HepG2 (cell line): ENCODE data around the gene PNPLA2. TPM values are rescaled to one million over a fixed set of nuclear protein-coding genes. Genes with fewer than 3 reads are reported as not detected.

Experiments
- AKAP8 ChIP-seq: sonication (generic); formaldehyde crosslinking; IDR thresholded peaks from 2 replicates; pipeline ENCODE4 v1.5.1; 2020; ENCODE audit warnings: mild to moderate bottlenecking, missing genetic modification reagents
- CEBPG ChIP-seq: IDR thresholded peaks from 2 replicates; pipeline ENCODE4 v1.6.1; 2016
- FOXM1 ChIP-seq: sonication (generic); formaldehyde crosslinking; IDR thresholded peaks from 2 replicates; pipeline ENCODE4 v1.5.0; 2020; ENCODE audit warnings: missing genetic modification reagents
- FOXO1 ChIP-seq: sonication (generic); formaldehyde crosslinking; IDR thresholded peaks from 2 replicates; pipeline ENCODE4 v1.4.0; 2020; ENCODE audit warnings: missing genetic modification reagents
- HMGA1 ChIP-seq: sonication (generic); formaldehyde crosslinking; conservative IDR thresholded peaks from 2 replicates; pipeline ENCODE4 v1.4.0; 2020; ENCODE audit warnings: missing genetic modification reagents
- MTF2 ChIP-seq: sonication (generic); formaldehyde crosslinking; IDR thresholded peaks from 2 replicates; pipeline ENCODE4 v1.5.0; 2020; ENCODE audit warnings: missing genetic modification reagents, borderline replicate concordance
- PHB2 ChIP-seq: fragments of 450-650 bp; IDR thresholded peaks from 2 replicates; pipeline ENCODE4 v1.6.1; 2018; ENCODE audit not compliant: partially characterized antibody
- PHF5A ChIP-seq: IDR thresholded peaks from one replicate; pipeline ENCODE4 v1.6.1; 2018; ENCODE audit warnings: low read depth, missing genetic modification reagents; ENCODE audit not compliant: unreplicated experiment
- RBFOX2 ChIP-seq: fragments of 200-400 bp; formaldehyde crosslinking; IDR thresholded peaks from 2 replicates; pipeline ENCODE4 v1.6.1; 2017; ENCODE audit warnings: low read depth, mild to moderate bottlenecking, low read length
- SIX1 ChIP-seq: sonication (generic); formaldehyde crosslinking; IDR thresholded peaks from 2 replicates; pipeline ENCODE4 v1.4.0; 2020; ENCODE audit warnings: missing genetic modification reagents, borderline replicate concordance
- SMAD1 ChIP-seq: sonication (generic); formaldehyde crosslinking; IDR thresholded peaks from 2 replicates; pipeline ENCODE4 v1.4.0; 2020; ENCODE audit warnings: missing genetic modification reagents, low read depth, mild to moderate bottlenecking, borderline replicate concordance
- SP5 ChIP-seq: IDR thresholded peaks from 2 replicates; pipeline ENCODE4 v1.6.1; 2016; ENCODE audit warnings: low read depth, borderline replicate concordance
- SRF ChIP-seq: IDR thresholded peaks from 2 replicates; pipeline ENCODE4 v1.6.1; 2011; ENCODE audit warnings: mild to moderate bottlenecking, low read depth, low read length, moderate library complexity
- TAF15 ChIP-seq: fragments of 200-400 bp; formaldehyde crosslinking; IDR thresholded peaks from one replicate; pipeline ENCODE4 v1.6.1; 2018; ENCODE audit warnings: mild to moderate bottlenecking, low read depth, low read length; ENCODE audit not compliant: poor library complexity, severe bottlenecking
- ZBTB3 ChIP-seq: sonication (generic); formaldehyde crosslinking; IDR thresholded peaks from 2 replicates; pipeline ENCODE4 v1.4.0; 2020; ENCODE audit warnings: low read depth, mild to moderate bottlenecking, moderate library complexity, missing genetic modification reagents, borderline replicate concordance
- ZFP90 ChIP-seq: sonication (generic); formaldehyde crosslinking; IDR thresholded peaks from 2 replicates; pipeline ENCODE4 v1.8.0; 2022; ENCODE audit warnings: missing genetic modification reagents, mild to moderate bottlenecking, inconsistent platforms, borderline replicate concordance
- ZNF556 ChIP-seq: sonication (generic); formaldehyde crosslinking; IDR thresholded peaks from 2 replicates; pipeline ENCODE4 v1.4.0; 2020; ENCODE audit warnings: mild to moderate bottlenecking, missing genetic modification reagents, borderline replicate concordance
- ZNF674 ChIP-seq: sonication (generic); formaldehyde crosslinking; IDR thresholded peaks from 2 replicates; pipeline ENCODE4 v1.5.0; 2020; ENCODE audit warnings: low read depth, mild to moderate bottlenecking, missing genetic modification reagents
- ZNF703 ChIP-seq: sonication (generic); formaldehyde crosslinking; IDR thresholded peaks from 2 replicates; pipeline ENCODE4 v1.5.1; 2020; ENCODE audit warnings: missing genetic modification reagents, mild to moderate bottlenecking, moderate library complexity, borderline replicate concordance
- ZNF878 ChIP-seq: sonication (generic); formaldehyde crosslinking; IDR thresholded peaks from 2 replicates; pipeline ENCODE4 v1.8.1; 2023; ENCODE audit warnings: mild to moderate bottlenecking, missing genetic modification reagents, moderate library complexity
- ZNF891 ChIP-seq: sonication (generic); formaldehyde crosslinking; IDR thresholded peaks from 2 replicates; pipeline ENCODE4 v1.5.0; 2020; ENCODE audit warnings: mild to moderate bottlenecking, missing genetic modification reagents
- polyA plus RNA-seq, 8 experiments: library from polyadenylated mRNA; depleted of rRNA in 3 of 8; stranded (reverse) in 7 of 8; unstranded in 1 of 8; fragments of >200 nt; fragmentation: Illumina TruSeq in 4 of 8; extraction: Trizol in 4 of 8; gene quantifications; 2 replicates each; pipeline versions ENCODE4 v1.2.1 to v1.2.3, GENCODE V29; 2011 to 2016; ENCODE audit warnings: low read depth in 4 of 8, missing spikeins in 1 of 8, mixed read lengths in 1 of 8; ENCODE audit not compliant: insufficient read depth in 1 of 8
- total RNA-seq, 5 experiments: library from RNA; depleted of rRNA; stranded (reverse); fragments of >200 nt; fragmentation: Illumina TruSeq; extraction: Trizol; gene quantifications; 2 replicates each; pipeline ENCODE4 v1.2.3, GENCODE V29; 2016; ENCODE audit warnings: low read depth in 1 of 5
- TF ChIP-seq, protein P1 (sequence below): fragments of 450-650 bp; IDR thresholded peaks from 2 replicates; pipeline ENCODE4 v1.6.1; 2017
- TF ChIP-seq, protein P2 (sequence below): IDR thresholded peaks from 2 replicates; pipeline ENCODE4 v1.6.1; 2016; ENCODE audit warnings: control low read depth
- TF ChIP-seq, protein P3 (sequence below): sonication (generic); formaldehyde crosslinking; IDR thresholded peaks from 2 replicates; pipeline ENCODE4 v1.4.0; 2020; ENCODE audit warnings: mild to moderate bottlenecking, low read depth, missing genetic modification reagents
- TF ChIP-seq, protein P4 (sequence below): sonication (generic); formaldehyde crosslinking; IDR thresholded peaks from 2 replicates; pipeline ENCODE4 v1.5.1; 2020; ENCODE audit warnings: mild to moderate bottlenecking, missing genetic modification reagents, moderate library complexity
- TF ChIP-seq, protein P5 (sequence below): sonication (generic); formaldehyde crosslinking; IDR thresholded peaks from 2 replicates; pipeline ENCODE4 v1.5.1; 2020; ENCODE audit warnings: missing genetic modification reagents, mild to moderate bottlenecking, borderline replicate concordance

Gene PNPLA2
- total and polyA plus RNA-seq, 2 of the 13 experiments (the other 11 are each of a cell fraction or from before 2014, with no cell fraction given) = 10.5 to 43.2 TPM

DNA sequence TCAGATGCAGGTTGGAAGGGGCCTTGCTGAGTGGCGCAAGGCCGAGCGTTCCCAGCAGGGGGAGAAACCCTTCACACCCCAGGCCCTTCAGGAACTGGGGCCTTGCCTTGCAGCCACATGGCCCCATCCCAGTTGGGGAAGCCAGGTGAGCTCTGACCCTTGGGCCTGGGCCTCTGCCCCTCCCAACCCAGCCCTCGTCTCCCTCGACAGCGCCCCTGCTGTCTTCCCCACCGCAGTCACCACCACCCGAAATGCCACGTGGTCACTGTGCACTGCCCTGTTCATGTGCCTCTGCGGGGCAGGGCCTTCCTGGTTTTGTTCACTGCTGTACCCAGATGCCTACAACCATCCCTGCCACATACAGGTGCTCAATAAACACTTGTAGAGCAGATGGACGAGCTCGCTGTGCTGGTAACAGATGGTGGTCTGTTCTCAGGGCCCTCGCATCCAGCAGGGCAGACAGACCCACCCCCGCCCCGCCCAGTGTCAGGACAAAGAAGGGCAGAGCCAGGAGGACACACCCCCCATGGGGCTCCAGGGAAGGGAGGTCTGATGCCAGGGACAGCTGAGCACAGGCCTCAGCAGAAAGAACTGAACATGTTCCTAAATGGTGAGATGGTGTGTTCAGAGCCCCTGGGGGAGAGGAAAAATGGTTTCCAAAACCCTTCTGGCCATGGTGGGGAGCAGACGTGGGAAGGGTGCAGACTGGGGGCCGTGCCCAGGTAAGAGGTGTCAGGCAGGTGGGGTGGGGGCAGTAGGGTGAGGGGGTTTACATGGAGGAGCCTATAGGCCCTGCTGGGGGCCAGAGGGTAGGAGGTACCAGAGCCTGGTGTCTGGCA is 19.9 kb downstream of the PNPLA2 start (continued):
- TF ChIP-seq AKAP8 (CRISPR knock-in tag) (peak; percentile 86), ZNF674 (CRISPR knock-in tag) (no peak), ZNF556 (CRISPR knock-in tag) (peak; percentile 54; the same call in 1 of the 2 replicates), ZFP90 (no peak), SIX1 (CRISPR knock-in tag) (0 out of 2 replicates have a peak, but pooled peaks have one; percentile 23), SRF (no peak), PHF5A (CRISPR knock-in tag) (no peak), RBFOX2 (no peak), SP5 (CRISPR knock-in tag) (peak; percentile 78), FOXO1 (CRISPR knock-in tag) (no peak), PHB2 (no peak), CEBPG (CRISPR knock-in tag) (peak; percentile 21; the same call in 1 of the 2 replicates), SMAD1 (no peak), ZNF878 (CRISPR knock-in tag) (peak; percentile 73), TAF15 (no peak), ZNF703 (CRISPR knock-in tag) (no peak), HMGA1 (CRISPR knock-in tag) (no peak), ZBTB3 (CRISPR knock-in tag) (no peak), ZNF891 (CRISPR knock-in tag) (peak; percentile 57; the same call in 1 of the 2 replicates), FOXM1 (no peak), MTF2 (CRISPR knock-in tag) (no peak)
- TF ChIP-seq, protein P1, sequence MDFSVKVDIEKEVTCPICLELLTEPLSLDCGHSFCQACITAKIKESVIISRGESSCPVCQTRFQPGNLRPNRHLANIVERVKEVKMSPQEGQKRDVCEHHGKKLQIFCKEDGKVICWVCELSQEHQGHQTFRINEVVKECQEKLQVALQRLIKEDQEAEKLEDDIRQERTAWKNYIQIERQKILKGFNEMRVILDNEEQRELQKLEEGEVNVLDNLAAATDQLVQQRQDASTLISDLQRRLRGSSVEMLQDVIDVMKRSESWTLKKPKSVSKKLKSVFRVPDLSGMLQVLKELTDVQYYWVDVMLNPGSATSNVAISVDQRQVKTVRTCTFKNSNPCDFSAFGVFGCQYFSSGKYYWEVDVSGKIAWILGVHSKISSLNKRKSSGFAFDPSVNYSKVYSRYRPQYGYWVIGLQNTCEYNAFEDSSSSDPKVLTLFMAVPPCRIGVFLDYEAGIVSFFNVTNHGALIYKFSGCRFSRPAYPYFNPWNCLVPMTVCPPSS = no peak
- TF ChIP-seq, protein P2, sequence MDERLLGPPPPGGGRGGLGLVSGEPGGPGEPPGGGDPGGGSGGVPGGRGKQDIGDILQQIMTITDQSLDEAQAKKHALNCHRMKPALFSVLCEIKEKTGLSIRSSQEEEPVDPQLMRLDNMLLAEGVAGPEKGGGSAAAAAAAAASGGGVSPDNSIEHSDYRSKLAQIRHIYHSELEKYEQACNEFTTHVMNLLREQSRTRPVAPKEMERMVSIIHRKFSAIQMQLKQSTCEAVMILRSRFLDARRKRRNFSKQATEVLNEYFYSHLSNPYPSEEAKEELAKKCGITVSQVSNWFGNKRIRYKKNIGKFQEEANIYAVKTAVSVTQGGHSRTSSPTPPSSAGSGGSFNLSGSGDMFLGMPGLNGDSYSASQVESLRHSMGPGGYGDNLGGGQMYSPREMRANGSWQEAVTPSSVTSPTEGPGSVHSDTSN (CRISPR knock-in tag) = no peak
- TF ChIP-seq, protein P3, sequence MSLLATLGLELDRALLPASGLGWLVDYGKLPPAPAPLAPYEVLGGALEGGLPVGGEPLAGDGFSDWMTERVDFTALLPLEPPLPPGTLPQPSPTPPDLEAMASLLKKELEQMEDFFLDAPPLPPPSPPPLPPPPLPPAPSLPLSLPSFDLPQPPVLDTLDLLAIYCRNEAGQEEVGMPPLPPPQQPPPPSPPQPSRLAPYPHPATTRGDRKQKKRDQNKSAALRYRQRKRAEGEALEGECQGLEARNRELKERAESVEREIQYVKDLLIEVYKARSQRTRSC = peak; percentile 79; the same call in 1 of the 2 replicates
- TF ChIP-seq, protein P4, sequence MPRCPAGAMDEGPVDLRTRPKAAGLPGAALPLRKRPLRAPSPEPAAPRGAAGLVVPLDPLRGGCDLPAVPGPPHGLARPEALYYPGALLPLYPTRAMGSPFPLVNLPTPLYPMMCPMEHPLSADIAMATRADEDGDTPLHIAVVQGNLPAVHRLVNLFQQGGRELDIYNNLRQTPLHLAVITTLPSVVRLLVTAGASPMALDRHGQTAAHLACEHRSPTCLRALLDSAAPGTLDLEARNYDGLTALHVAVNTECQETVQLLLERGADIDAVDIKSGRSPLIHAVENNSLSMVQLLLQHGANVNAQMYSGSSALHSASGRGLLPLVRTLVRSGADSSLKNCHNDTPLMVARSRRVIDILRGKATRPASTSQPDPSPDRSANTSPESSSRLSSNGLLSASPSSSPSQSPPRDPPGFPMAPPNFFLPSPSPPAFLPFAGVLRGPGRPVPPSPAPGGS (CRISPR knock-in tag) = no peak
- TF ChIP-seq, protein P5, sequence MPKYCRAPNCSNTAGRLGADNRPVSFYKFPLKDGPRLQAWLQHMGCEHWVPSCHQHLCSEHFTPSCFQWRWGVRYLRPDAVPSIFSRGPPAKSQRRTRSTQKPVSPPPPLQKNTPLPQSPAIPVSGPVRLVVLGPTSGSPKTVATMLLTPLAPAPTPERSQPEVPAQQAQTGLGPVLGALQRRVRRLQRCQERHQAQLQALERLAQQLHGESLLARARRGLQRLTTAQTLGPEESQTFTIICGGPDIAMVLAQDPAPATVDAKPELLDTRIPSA = no peak
